ENCODE measurements around the gene ZNF195.
"Not testable (repeated sequence)": the region's sequence is repeated elsewhere in the genome, so short reads cannot be mapped to it uniquely, and the experiment has no call there.

Gene ZNF195

DNA sequence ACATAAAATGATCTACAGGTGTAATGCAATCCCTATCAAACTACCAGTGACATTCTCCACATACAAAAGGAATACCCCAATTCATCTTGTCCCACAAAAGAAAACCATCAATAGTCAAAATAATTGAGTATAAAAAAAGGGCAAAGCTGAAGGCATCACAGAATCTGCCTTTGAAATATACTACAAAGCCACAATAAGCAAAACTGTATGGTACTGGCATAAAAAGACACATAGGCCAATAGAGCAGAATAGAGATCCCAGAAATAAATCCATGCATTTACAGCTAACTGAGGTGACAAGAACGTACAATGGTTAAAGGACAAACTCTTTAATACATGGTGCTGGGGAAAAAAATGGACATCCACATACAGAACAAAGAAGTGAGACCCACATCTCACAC lies 31.8 kb downstream of the ZNF195 start:
- no peak for DNase-seq (ENCODE audit: low spot score)

DNA sequence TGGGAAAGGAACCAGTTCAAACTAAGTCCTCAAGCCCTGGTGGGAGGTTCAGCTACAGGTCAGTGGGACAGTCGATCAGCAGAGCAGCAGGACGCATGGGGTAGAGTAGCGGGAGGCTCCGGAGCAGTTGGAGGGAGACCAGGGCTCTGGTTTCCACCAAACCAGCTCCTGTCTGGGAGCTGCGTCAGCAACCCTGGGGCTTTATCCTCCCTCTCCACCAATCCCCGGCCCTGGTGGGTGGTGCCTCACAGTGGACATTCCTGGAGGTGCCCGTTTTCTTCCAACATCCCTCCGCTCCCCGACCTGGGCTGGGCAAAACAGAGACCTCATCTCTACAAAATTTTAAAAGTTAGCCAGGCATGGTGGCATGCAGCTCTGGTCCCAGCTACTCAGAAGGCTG lies 32.4 kb downstream of the ZNF195 start:
- no peak for DNase-seq (ENCODE audit: low spot score)

DNA sequence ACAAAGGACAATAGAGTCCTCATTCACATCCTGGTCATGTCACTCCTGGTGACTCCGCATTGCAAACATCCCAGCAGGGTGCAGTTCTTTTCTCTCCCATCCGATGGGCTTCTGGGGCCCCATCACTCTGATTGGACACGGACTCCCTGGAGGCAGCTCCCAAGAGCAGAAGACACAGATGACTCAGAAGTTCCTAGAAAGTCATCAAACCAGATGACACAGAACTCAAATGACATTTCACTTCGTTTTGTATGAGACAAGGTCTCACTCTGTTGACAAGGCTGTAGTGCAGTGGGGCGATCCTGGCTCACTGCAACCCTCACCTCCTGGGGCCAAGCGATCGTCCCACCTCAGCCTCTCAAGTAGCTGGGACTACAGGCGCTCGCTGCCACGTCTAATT lies 33.2 kb downstream of the ZNF195 start:
- no peak for DNase-seq (ENCODE audit: low spot score)

DNA sequence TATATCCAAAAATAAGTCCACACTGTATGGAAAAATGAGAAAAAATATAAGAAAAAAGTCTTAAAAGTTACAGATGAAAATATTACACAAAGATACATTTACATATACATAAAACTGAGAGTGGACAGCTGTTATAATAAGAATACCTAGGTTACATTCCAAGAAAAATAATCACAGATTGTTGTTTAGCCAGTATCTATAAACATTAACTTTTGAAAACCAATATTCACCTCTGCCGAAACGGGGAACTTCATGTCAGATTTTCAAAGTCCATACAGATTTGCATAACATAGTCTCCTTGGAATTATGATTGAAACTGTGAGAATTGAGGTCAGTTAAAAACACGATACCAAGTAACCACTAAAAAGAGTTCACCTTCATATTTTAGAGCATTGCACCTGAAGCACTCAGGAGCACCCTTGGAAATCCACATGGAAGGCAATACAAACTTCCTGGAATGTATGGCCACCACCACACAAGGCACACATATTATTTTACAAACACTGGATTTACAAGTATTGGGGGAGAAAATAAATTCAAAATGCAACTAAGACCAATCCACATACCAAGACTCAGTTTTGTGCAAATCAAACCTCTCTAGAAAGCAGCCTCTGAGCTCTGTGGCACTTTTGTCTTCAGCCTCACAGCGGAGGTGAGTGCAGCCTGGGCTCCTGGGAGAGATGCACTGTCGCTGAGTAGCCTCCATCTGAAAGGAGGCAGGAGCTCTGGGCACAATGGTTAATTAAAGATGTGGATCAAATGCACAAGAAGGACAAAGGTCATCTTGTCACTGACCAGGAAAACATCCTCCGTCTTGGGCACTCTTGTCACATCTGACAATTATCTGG lies 34.4 kb downstream of the ZNF195 start:
- DNase-seq (ENCODE audit: low spot score), result no peak

DNA sequence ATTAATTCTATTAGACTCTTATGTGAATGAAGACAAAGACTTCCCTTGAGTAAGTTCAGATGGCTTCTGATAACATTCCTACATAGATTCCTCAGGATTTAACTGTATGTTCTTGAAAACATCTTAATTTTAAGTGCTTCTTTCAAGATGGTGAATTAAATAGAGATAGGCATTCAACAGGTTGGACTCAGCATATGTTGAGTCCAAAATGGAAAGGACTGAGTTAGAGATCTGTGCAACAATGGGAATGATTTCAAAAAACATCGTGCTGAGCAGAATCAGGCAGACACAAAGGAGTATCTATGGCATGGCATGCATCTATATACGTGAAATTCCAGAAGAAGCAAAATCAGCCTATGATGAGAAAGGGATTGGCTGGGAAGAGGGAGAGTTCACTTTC lies 36.2 kb downstream of the ZNF195 start:
- no peak for DNase-seq (ENCODE audit: low spot score)

DNA sequence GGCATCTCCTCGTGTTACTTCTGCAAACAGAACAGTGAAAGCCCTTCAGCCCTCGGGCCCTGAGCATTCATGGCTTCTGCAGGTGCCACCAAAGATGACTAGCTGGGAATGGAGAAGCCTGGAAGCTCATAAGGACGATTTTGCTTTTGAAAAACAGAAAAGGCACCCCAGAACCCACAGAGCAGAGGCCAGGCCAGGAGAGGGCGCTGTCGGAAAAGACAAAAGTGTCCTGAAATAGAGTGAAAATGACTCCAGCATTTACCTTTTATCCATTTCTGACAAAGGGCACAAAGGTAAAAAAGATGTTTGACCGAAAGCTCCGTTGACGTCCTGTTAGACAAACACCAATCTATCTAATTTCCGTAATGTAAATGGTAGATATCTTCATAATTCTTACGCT lies 37.6 kb downstream of the ZNF195 start:
- DNase-seq (ENCODE audit: low spot score), result peak; percentile 37

DNA sequence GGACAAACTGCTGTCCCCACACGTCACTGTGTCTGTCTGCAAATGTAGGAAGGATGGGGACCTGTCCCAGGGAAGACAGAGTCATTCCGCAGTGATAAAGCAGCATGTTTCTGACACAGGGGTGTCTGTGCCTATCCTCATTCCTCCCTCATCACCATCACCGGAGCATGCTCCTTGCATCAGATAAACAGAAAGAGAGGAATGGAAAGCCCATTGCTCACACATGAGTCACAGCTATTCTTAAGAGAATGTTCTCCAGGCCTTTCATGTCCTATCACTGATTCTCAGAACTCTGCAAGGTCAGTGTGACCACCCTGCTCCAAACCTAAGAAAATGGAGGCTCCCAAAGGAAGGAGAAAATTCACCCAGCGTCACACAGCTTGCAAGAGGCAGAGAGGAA lies 38.9 kb downstream of the ZNF195 start:
- no peak for DNase-seq (ENCODE audit: low spot score)

DNA sequence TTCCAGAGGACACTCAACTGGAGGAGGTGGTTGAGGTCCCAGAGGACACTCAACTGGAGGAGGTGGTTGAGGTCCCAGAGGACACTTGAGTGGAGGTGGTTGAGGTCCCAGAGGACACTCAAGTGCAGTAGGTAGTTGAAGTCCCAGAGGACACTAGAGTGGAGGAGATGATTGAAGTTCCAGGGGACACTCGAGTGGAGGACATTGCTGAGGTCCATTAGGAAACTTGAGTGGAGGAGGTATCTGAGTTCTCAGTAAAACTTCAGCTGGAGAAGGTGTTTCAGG lies 39.7 kb downstream of the ZNF195 start:
- no peak for DNase-seq (ENCODE audit: low spot score)

DNA sequence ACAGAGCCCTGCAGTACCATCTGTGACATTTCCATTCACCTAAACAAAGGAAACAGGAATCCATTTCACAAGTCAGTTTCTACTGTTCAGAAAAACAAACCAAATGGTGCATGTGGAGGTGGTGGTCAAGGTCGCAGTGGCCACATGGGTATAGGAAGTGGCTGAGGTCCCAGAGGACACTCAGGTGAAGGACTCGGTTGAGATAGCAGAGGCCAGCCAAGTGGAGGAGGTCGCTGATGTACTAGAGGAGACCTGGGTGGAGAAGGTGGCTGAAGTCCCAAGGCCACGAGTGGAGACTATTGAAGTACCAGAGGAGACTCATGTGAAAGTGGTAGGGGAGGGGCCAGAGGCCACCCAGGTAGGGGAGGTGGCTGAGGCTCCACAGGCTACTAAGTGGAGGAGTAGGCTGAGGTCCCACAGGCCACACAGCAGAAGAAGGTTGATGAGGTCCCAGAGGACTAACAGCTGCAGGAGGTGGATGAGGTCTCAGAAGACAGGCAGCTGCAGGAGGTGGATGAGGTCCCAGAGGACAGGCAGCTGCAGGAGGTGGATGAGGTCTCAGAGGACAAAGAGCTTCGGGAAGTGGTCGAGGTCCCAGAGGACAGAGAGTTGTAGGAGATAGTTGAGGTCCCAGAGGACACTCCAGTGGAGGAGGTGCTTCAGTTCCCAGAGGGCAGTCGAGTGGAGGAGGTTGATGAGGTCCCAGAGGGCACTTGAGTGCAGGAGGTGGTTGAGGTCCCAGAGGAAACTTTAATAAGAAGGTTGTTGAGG lies 40.2 kb downstream of the ZNF195 start:
- DNase-seq (ENCODE audit: low spot score), result no peak

DNA sequence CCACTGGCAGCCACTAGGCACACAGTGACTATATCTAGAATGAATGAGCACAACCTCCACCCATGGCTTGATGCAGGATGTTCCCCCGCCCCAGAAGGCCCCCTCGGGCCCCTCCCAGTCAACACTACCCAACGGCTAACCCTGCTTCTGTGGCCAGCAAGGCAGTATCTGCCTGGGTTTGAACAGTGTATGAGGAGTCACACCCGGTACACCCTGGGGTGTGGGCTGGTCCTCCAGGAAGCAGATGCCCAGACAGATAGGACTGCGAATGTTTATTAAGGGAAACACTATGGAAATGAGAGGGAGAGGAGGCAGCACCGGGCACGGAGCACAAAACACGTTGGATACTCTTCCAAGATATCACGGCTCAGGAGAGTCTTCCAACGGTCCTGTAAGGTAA lies 42.5 kb downstream of the ZNF195 start:
- not testable (repeated sequence) for DNase-seq (ENCODE audit: low spot score)

DNA sequence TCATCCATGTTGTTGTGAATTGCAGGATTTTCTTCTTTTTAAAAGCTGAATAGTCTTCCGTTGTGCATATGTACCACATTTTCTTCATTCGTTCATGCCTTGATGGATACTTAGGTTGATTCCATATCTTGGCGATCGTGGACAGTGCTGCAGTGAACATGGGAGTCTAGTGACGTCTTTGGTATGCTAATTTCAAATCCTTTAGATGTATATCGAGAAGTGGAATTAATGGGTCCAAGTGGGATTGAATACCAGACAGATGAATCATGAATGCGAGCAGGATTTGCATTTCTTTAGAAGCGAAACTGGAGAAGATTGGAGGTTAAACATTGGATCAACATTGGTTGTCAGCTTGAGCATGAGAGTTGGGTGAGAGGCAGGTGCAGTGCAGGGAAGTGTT lies 45.8 kb downstream of the ZNF195 start:
- DNase-seq (ENCODE audit: low spot score), result not testable (repeated sequence)

DNA sequence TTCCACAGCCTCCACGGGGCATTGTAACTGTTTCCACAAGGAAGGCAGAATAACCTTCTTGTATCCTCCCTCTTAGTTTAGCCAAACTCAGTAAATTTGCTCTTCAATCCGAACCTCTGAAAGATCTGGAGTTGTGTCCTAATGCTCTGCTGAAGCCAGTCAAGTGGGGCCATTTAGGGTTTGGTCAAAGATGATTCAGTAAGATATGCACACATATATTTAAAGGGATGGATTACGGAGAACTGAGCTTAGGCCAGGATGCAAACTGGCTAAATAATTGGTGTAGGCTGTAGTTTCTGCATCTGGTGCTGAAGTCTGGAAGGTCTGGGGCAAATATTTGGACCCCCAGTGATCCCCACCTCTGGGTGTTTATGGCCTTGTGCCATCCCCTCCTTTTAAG lies 47.9 kb downstream of the ZNF195 start:
- not testable (repeated sequence) for DNase-seq (ENCODE audit: low spot score)

DNA sequence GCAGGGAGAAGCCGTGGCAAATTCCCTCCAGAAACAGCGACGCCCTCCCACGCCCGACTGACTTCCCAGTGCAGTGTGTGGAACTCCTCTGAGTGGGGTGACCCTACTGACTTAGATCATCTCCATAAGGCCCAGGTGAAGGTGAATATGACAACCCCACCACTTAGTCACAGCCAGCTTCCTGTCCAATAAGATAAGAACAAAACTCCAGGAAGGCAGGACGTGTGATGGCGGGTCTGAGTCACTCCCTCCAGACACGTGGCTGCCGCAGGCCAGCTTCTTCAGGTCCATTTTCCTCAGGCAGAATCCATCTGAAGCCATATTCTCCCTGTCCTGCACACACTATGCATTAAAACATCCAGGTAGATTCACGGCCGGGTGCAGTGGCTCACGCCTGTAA lies 48.9 kb downstream of the ZNF195 start:
- DNase-seq (ENCODE audit: low spot score), result not testable (repeated sequence)

DNA sequence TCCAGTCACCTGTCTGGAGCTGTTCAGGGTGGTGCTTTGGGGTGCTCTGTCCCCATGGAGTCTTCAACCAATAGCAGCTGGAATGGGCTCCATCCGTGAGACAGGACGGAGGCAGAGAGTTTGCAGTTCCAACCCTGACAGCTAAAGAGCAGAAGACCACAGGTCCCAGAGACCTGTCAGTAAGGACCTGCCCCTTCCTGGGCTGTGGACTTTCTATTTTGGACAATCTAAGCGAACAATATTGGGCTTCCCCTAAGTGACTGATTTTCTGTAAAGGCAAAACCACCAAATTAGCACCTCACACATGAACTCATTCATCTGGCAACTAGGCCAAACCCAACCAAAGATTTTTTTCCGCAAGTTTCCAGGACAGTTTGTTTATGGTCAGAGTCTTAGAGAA lies 50.4 kb downstream of the ZNF195 start:
- DNase-seq (ENCODE audit: low spot score), result not testable (repeated sequence)

DNA sequence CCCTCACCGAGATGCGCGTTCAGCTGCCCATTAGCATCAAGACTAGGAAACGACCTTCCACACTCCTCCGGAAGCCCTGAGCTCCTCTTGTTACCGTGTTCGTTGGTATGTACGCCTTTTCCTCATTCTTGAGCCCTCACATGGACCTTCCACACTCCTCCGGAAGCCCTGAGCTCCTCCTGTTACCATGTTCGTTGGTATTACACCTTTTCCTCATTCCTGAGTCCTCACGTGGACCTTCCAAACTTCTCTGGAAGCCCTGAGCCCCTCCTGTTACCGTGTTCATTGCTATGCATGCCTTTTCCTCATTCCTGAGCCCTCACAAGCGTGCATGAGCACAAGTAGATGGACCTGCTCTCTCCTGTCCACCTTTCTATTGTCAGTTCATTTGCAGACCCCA lies 52.5 kb downstream of the ZNF195 start:
- not testable (repeated sequence) for DNase-seq (ENCODE audit: low spot score)

DNA sequence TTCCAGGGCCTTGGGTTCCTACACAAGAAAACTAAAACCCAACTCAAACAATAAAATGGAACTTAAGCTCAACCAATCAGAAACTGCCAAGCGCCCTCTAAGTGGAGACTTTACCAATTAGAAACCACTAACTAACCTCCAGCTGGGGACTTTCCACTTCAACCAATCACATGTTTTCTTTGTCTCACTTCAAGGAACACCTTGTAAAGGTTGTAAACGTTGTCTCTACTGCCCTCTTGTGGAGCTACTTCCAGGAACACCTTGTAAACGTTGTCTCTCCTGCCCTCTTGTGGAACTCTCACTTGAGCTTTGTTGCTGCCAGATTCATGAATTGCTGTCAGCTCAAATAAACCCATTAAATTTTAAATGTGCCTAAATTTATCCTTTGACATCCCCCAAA lies 54.2 kb downstream of the ZNF195 start:
- DNase-seq (ENCODE audit: low spot score), result not testable (repeated sequence)
